IMR-90 (cell line): ENCODE measurements around the gene NHSL1. TPM values are rescaled to one million over a fixed set of nuclear protein-coding genes. Genes with fewer than 3 reads are reported as not detected.

Source experiments
- ATAC-seq: fragments of 200-7000 bp; cut with Tn5 transposase; 2 replicates; pipeline ENCODE4 v1.9.1; 2020; ENCODE audit warnings: low read depth, mild to moderate bottlenecking, moderate library complexity
- BruUV-seq: library from RNA; stranded (reverse); fragments of 400-500 nt; replicated peaks from 2 replicates; lab custom pipeline; 2021; lab: Mats Ljungman, UMichigan
- CTCF ChIA-PET: fragments of 300-600 bp; formaldehyde crosslinking; extraction: SDS; loops from one replicate; lab custom pipeline; 2021; ENCODE audit warnings: antibody characterized with exemption; lab: Yijun Ruan, JAX
- POLR2A ChIA-PET: fragments of 300-600 bp; sonication (Branson Sonifier 250); formaldehyde crosslinking; loops from one replicate; lab custom pipeline; 2022; ENCODE audit warnings: antibody characterized with exemption; ENCODE audit not compliant: unreplicated experiment; lab: Charles Lee
- DNase-seq: peaks from one replicate; pipeline ENCODE4 v3.0.0; 2013
- H2AFZ ChIP-seq: replicated peaks from 2 replicates; pipeline ENCODE3; 2013; ENCODE audit warnings: low read length, mild to moderate bottlenecking; ENCODE audit not compliant: poor library complexity
- H2AK5ac ChIP-seq: 2 replicates; pipeline ENCODE4 v1.6.1; 2013; ENCODE audit warnings: low read depth, low read length, inconsistent platforms
- H2AK9ac ChIP-seq: replicated peaks from 2 replicates; pipeline ENCODE3; 2013; ENCODE audit warnings: mild to moderate bottlenecking, low read depth, low read length, moderate library complexity; ENCODE audit not compliant: poor library complexity
- H2BK120ac ChIP-seq: 2 replicates; pipeline ENCODE4 v1.6.1; 2013; ENCODE audit warnings: low read depth, low read length, inconsistent platforms
- H2BK15ac ChIP-seq: 3 replicates; pipeline ENCODE4 v1.6.1; 2013; ENCODE audit warnings: low read depth, low read length, inconsistent platforms
- H2BK20ac ChIP-seq: 2 replicates; pipeline ENCODE4 v1.6.1; 2013; ENCODE audit warnings: low read depth, mild to moderate bottlenecking, inconsistent platforms, low read length, moderate library complexity
- H2BK5ac ChIP-seq: 2 replicates; pipeline ENCODE4 v1.6.1; 2013; ENCODE audit warnings: mild to moderate bottlenecking, low read depth, low read length, inconsistent platforms; ENCODE audit not compliant: poor library complexity, severe bottlenecking
- H3K14ac ChIP-seq: replicated peaks from 2 replicates; pipeline ENCODE4 v1.6.1; 2013; ENCODE audit warnings: low read depth, low read length, inconsistent platforms
- H3K18ac ChIP-seq: 2 replicates; pipeline ENCODE4 v1.6.1; 2013; ENCODE audit warnings: low read depth, low read length, control low read depth
- H3K23ac ChIP-seq: 2 replicates; pipeline ENCODE4 v1.6.1; 2013; ENCODE audit warnings: low read depth, low read length, inconsistent platforms
- H3K27ac ChIP-seq: 2 replicates; pipeline ENCODE4 v1.5.1; 2013; ENCODE audit warnings: mild to moderate bottlenecking, control low read depth, low read length; ENCODE audit not compliant: insufficient read depth
- H3K27me3 ChIP-seq: 2 replicates; pipeline ENCODE4 v1.6.1; 2013; ENCODE audit warnings: low read length; ENCODE audit not compliant: control insufficient read depth, insufficient read depth
- H3K36me3 ChIP-seq: 2 replicates; pipeline ENCODE4 v1.6.1; 2013; ENCODE audit warnings: low read length, mixed read lengths; ENCODE audit not compliant: control insufficient read depth, insufficient read depth
- H3K4ac ChIP-seq: 2 replicates; pipeline ENCODE4 v1.6.1; 2013; ENCODE audit warnings: low read depth, low read length, inconsistent platforms
- H3K4me1 ChIP-seq: 2 replicates; pipeline ENCODE4 v1.6.1; 2013; ENCODE audit warnings: low read length, mixed read lengths; ENCODE audit not compliant: control insufficient read depth, insufficient read depth
- H3K4me2 ChIP-seq: 2 replicates; pipeline ENCODE4 v1.6.1; 2013; ENCODE audit warnings: low read depth, mild to moderate bottlenecking, control low read depth, low read length, moderate library complexity
- H3K4me3 ChIP-seq: 2 replicates; pipeline ENCODE4 v1.5.1; 2013; ENCODE audit warnings: low read depth, mild to moderate bottlenecking, control low read depth, low read length, moderate library complexity; ENCODE audit not compliant: insufficient read depth
- H3K56ac ChIP-seq: 2 replicates; pipeline ENCODE4 v1.6.1; 2013; ENCODE audit warnings: low read length, inconsistent platforms; ENCODE audit not compliant: insufficient read depth; ENCODE audit errors: extremely low read depth
- H3K79me1 ChIP-seq, 2 experiments: 2 replicates each; pipeline ENCODE4 v1.6.1; 2013; ENCODE audit warnings: low read length in 2 of 2, inconsistent platforms in 1 of 2, low read depth in 1 of 2
- H3K9ac ChIP-seq: 2 replicates; pipeline ENCODE4 v1.6.1; 2013; ENCODE audit warnings: low read depth, low read length, control low read depth
- H3K9me1 ChIP-seq: 2 replicates; pipeline ENCODE4 v1.6.1; 2013; ENCODE audit warnings: low read length, inconsistent platforms; ENCODE audit not compliant: insufficient read depth
- H3K9me3 ChIP-seq: 2 replicates; pipeline ENCODE4 v1.6.1; 2013; ENCODE audit warnings: low read length; ENCODE audit not compliant: control insufficient read depth, insufficient read depth
- H4K20me1 ChIP-seq: 2 replicates; pipeline ENCODE4 v1.6.1; 2013; ENCODE audit warnings: low read length, inconsistent platforms; ENCODE audit not compliant: insufficient read depth
- H4K5ac ChIP-seq: 2 replicates; pipeline ENCODE4 v1.6.1; 2013; ENCODE audit warnings: mild to moderate bottlenecking, low read depth, low read length, control low read depth
- H4K8ac ChIP-seq, 2 experiments: 2 replicates each; pipeline ENCODE4 v1.6.1; 2013; ENCODE audit warnings: low read depth in 2 of 2, low read length in 2 of 2, control low read depth in 1 of 2, inconsistent platforms in 1 of 2
- H4K91ac ChIP-seq: 2 replicates; pipeline ENCODE4 v1.6.1; 2013; ENCODE audit warnings: low read depth, low read length, inconsistent platforms; ENCODE audit not compliant: insufficient read depth
- BHLHE40 ChIP-seq: fragments of 150-350 bp; IDR thresholded peaks from 2 replicates; pipeline ENCODE4 v1.6.1; 2016; ENCODE audit warnings: mild to moderate bottlenecking, low read depth, low read length
- CEBPB ChIP-seq: IDR thresholded peaks from 2 replicates; pipeline ENCODE4 v1.6.1; 2012; ENCODE audit warnings: low read depth, low read length, improper control_type of control experiment
- CHD1 ChIP-seq: IDR thresholded peaks from 2 replicates; pipeline ENCODE4 v1.6.1; 2012; ENCODE audit warnings: low read depth, low read length, improper control_type of control experiment
- MXI1 ChIP-seq: IDR thresholded peaks from 2 replicates; pipeline ENCODE4 v1.6.1; 2012; ENCODE audit warnings: low read depth, mild to moderate bottlenecking, low read length, moderate library complexity, borderline replicate concordance
- POLR2A ChIP-seq: IDR thresholded peaks from 2 replicates; pipeline ENCODE4 v1.6.1; 2012; ENCODE audit warnings: mild to moderate bottlenecking, low read depth, low read length
- RAD21 ChIP-seq: IDR thresholded peaks from 2 replicates; pipeline ENCODE4 v1.6.1; 2012; ENCODE audit warnings: low read length, improper control_type of control experiment
- RFX5 ChIP-seq: IDR thresholded peaks from 2 replicates; pipeline ENCODE4 v1.8.0; 2012; ENCODE audit warnings: low read depth, mild to moderate bottlenecking, low read length, moderate library complexity
- SMC3 ChIP-seq: fragments of 150-350 bp; IDR thresholded peaks from 2 replicates; pipeline ENCODE4 v1.6.1; 2016; ENCODE audit warnings: low read depth, mild to moderate bottlenecking, antibody characterized with exemption, low read length, moderate library complexity
- WGBS, 2 experiments: methylation state at CpG; one replicate each; pipeline versions ENCODE4 v1.1.5 to v1.1.7; 2013; ENCODE audit warnings: missing lambda C conversion rate in 2 of 2; ENCODE audit not compliant: insufficient read length in 1 of 2; ENCODE audit errors: extremely low coverage in 2 of 2; 5-methylcytosine and 5-hydroxymethylcytosine counted together
- dilution Hi-C: fragments of 300-500 bp; cut with HindIII; formaldehyde crosslinking; loops from one replicate; pipeline ENCODE4 v1.14.3; 2018; ENCODE audit warnings: low sequenced_read_pairs; ENCODE audit not compliant: unreplicated experiment
- in situ Hi-C: fragments of 300-500 bp; cut with MboI; formaldehyde crosslinking; loops from 3 replicates; pipeline ENCODE4 v1.14.3; 2019; ENCODE audit warnings: low sequenced_read_pairs, inconsistent platforms, mixed read lengths
- intact Hi-C: fragments of 100-400 bp; cut with micrococcal nuclease; formaldehyde crosslinking; loops from 2 replicates; pipeline ENCODE4 v1.10.0; 2022
- polyA plus RNA-seq, 3 experiments: library from polyadenylated mRNA; depleted of rRNA; stranded (reverse); fragments of >200 nt; gene quantifications; 2 replicates each; pipeline ENCODE4 v1.2.3, GENCODE V29; 2012; ENCODE audit warnings: low replicate concordance in 1 of 3
- total RNA-seq: library from RNA; depleted of rRNA; stranded (reverse); fragments of >200 nt; gene quantifications from 2 replicates; pipeline ENCODE4 v1.2.3, GENCODE V29; 2012

Gene NHSL1
- total and polyA plus RNA-seq, 2 of the 4 experiments (the other 2 are of a cell fraction): 5.6 to 7.2 TPM

GRCh38 chr6:138416206-138416605, 83.1 kb downstream of the NHSL1 start:
- Histone ChIP-seq H2AK5ac (no peak overlapping the region), H3K23ac (no peak overlapping the region), H2BK20ac (no peak overlapping the region), H3K18ac (no peak overlapping the region), H2BK15ac (no peak overlapping the region), H3K27me3 (no peaks in the 10 kb centered on the region), H3K4ac (no peak overlapping the region), H4K91ac (no peak overlapping the region), H3K14ac (no peak overlapping the region), H3K36me3 (peaks cover 20% of the 10 kb centered on the region), H3K4me1 (peaks cover 2% of the 10 kb centered on the region), H4K8ac (no peak overlapping the region), H3K9ac (no peak overlapping the region), H2AFZ (no peak overlapping the region), H3K9me1 (peaks cover 6% of the 10 kb centered on the region), H3K79me1 (peaks cover 0 to 9% of the 10 kb centered on the region in 2 experiments; a peak in 2 of 4 replicates), H4K5ac (no peak overlapping the region), H3K56ac (no peak overlapping the region), H3K9me3 (no peaks in the 10 kb centered on the region), H2BK5ac (no peak overlapping the region), H3K4me3 (no peak overlapping the region), H3K4me2 (no peak overlapping the region), H3K27ac (no peak overlapping the region), H4K20me1 (no peaks in the 10 kb centered on the region; the same call in 1 of the 2 replicates), H2AK9ac (no peak overlapping the region), H2BK120ac (no peak overlapping the region)
- in situ Hi-C loops (loop anchor here (25.0 kb wide), 1 partner anchor 579 kb away; no protein-coding TSS in a partner anchor), intact Hi-C loops (no loop called here), dilution Hi-C loops (no loop called here)
- 86% methylated on average over 4 of the region's 4 CpGs; no CpG with 5 or more reads in 1 of the 2 experiments for WGBS, 2 experiments
- no peak for ATAC-seq
- DNase-seq: no peak
- CTCF ChIA-PET: no interaction called here
- TF ChIP-seq RFX5 (no peak), CEBPB (no peak), POLR2A (no peak), CHD1 (no peak), RAD21 (no peak), BHLHE40 (no peak), MXI1 (no peak), SMC3 (no peak)
- POLR2A ChIA-PET: no interaction called here
- BruUV-seq: no TSS peak
